Thyroid gland (tissue), 4 donors: ENCODE measurements around the gene STIM1. TPM values are rescaled to one million over a fixed set of nuclear protein-coding genes. Genes with fewer than 3 reads are reported as not detected.

Experiments used
- DNase-seq, 2 donors: peaks; one replicate each; pipeline ENCODE4 v3.0.0-alpha.2; 2019
- H3K27ac ChIP-seq, 3 donors: fragments of 200-600 bp; sonication (generic); 1 replicate in 2 of 3; 2 replicates in 1 of 3; pipeline ENCODE4 v1.5.1; 2016 to 2019; ENCODE audit warnings: mild to moderate bottlenecking in 1 of 3, moderate library complexity in 1 of 3
- H3K27me3 ChIP-seq: fragments of 200-600 bp; sonication (generic); one replicate; pipeline ENCODE4 v1.5.1; 2019
- H3K36me3 ChIP-seq, 2 donors: fragments of 200-600 bp; sonication (generic); one replicate each; pipeline ENCODE4 v1.5.1; 2016 to 2019
- H3K4me1 ChIP-seq, 2 donors: fragments of 200-600 bp; sonication (generic); one replicate each; pipeline ENCODE4 v1.5.1; 2017 to 2019
- H3K4me3 ChIP-seq, 3 donors: fragments of 200-600 bp; sonication (generic); replicated peaks in 1 of 3; 1 replicate in 2 of 3; 2 replicates in 1 of 3; pipeline ENCODE4 v1.5.1; 2016; ENCODE audit warnings: mild to moderate bottlenecking in 1 of 3
- H3K9me3 ChIP-seq: fragments of 200-600 bp; sonication (generic); one replicate; pipeline ENCODE4 v1.5.1; 2017
- POLR2A ChIP-seq, 2 donors: fragments of 450-650 bp; IDR thresholded peaks; one replicate each; pipeline ENCODE4 v1.6.1; 2017; ENCODE audit warnings: antibody characterized with exemption in 2 of 2, mild to moderate bottlenecking in 2 of 2, moderate library complexity in 1 of 2
- WGBS, 2 donors: methylation state at CpG; one replicate each; pipeline ENCODE4 v1.1.5; 2017; 5-methylcytosine and 5-hydroxymethylcytosine counted together
- intact Hi-C: fragments of 100-400 bp; cut with DNase I; formaldehyde crosslinking; loops from one replicate; pipeline ENCODE4 v1.15.1; 2023
- total RNA-seq, 4 donors: library from RNA; depleted of rRNA; stranded (reverse); fragments of >200 nt; gene quantifications; one replicate each; pipeline ENCODE4 v1.2.3, GENCODE V29; 2016
- TF ChIP-seq, protein P1 (sequence below), 6 experiments: fragments of 200-600 bp in 3 of 6; fragments of 450-650 bp in 3 of 6; sonication (generic) in 3 of 6; IDR thresholded peaks; one replicate each; pipeline ENCODE4 v1.5.1; 2016 to 2019; ENCODE audit warnings: antibody characterized with exemption in 6 of 6, mild to moderate bottlenecking in 2 of 6, inconsistent platforms in 1 of 6, moderate library complexity in 1 of 6

STIM1 gene
- total RNA-seq, 4 donors from 2014 or later: 54.3 to 89.2 (median 71.0) TPM

- Histone ChIP-seq H3K4me3 (no peak overlapping the region), H3K27ac (no peak overlapping the region), H3K9me3 (no peaks in the 10 kb centered on the region), H3K27me3 (no peaks in the 10 kb centered on the region), H3K4me1 (peaks cover 11 to 17% of the 10 kb centered on the region in 2 donors), H3K36me3 (no peaks in the 10 kb centered on the region)
- 99% methylated on average over 2 of the region's 2 CpGs for WGBS, 2 donors
- intact Hi-C loops: no loop called here
- TF ChIP-seq POLR2A (IDR thresholded peaks at IDR 0.05): no peak
- TF ChIP-seq, protein P1, sequence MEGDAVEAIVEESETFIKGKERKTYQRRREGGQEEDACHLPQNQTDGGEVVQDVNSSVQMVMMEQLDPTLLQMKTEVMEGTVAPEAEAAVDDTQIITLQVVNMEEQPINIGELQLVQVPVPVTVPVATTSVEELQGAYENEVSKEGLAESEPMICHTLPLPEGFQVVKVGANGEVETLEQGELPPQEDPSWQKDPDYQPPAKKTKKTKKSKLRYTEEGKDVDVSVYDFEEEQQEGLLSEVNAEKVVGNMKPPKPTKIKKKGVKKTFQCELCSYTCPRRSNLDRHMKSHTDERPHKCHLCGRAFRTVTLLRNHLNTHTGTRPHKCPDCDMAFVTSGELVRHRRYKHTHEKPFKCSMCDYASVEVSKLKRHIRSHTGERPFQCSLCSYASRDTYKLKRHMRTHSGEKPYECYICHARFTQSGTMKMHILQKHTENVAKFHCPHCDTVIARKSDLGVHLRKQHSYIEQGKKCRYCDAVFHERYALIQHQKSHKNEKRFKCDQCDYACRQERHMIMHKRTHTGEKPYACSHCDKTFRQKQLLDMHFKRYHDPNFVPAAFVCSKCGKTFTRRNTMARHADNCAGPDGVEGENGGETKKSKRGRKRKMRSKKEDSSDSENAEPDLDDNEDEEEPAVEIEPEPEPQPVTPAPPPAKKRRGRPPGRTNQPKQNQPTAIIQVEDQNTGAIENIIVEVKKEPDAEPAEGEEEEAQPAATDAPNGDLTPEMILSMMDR (IDR thresholded peaks at IDR 0.05): no peak
- no peak for DNase-seq
These were observed 127.0 kb downstream of the STIM1 start for GRCh38 chr11:3982431-3982830.

DNA sequence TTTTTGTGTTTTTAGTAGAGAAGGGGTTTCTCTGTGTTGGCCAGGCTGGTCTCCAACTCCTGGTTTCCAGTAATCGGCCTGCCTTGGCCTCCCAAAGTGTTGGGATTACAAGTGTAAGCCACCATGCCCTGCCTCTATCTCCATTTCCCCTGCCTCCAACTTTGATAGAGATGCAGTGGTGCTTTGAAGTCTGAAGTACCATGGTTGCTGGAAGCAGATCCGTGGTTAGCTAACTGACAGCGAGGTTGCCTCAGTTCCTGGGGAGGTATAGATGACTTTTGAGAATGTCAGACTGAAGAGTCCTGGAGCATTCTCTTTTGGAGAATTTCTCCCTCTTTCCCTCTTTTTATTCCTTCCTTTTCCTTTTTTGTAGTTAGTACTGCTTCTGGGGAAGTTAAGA is 127.6 kb downstream of the STIM1 start:
- Histone ChIP-seq H3K4me1 (peaks cover 18 to 20% of the 10 kb centered on the region in 2 donors), H3K27ac (no peak overlapping the region), H3K4me3 (no peak overlapping the region), H3K9me3 (no peaks in the 10 kb centered on the region), H3K27me3 (no peaks in the 10 kb centered on the region), H3K36me3 (no peaks in the 10 kb centered on the region)
- TF ChIP-seq, protein P1 (IDR thresholded peaks at IDR 0.05): no peak
- TF ChIP-seq POLR2A (IDR thresholded peaks at IDR 0.05): no peak
- WGBS, 2 donors: 94% methylated on average over 3 of the region's 3 CpGs
- no peak for DNase-seq
- intact Hi-C loops: no loop called here

- Histone ChIP-seq H3K9me3 (no peaks in the 10 kb centered on the region), H3K36me3 (no peaks in the 10 kb centered on the region), H3K27me3 (no peaks in the 10 kb centered on the region), H3K4me1 (peaks cover 23 to 26% of the 10 kb centered on the region in 2 donors), H3K27ac (no peak overlapping the region), H3K4me3 (no peak overlapping the region)
- WGBS, 2 donors: 56 to 67% methylated on average over 5 of the region's 5 CpGs
- no peak for DNase-seq
- intact Hi-C loops: no loop called here
- TF ChIP-seq POLR2A (IDR thresholded peaks at IDR 0.05): no peak
- TF ChIP-seq, protein P1 (IDR thresholded peaks at IDR 0.05): no peak
These were observed 129.4 kb downstream of the STIM1 start for GRCh38 chr11:3984896-3985295.

GRCh38 chr11:3985631-3986030 is 130.2 kb downstream of the STIM1 start:
- no peak for DNase-seq
- Histone ChIP-seq H3K36me3 (no peaks in the 10 kb centered on the region), H3K4me3 (no peak overlapping the region), H3K27me3 (no peaks in the 10 kb centered on the region), H3K27ac (no peak overlapping the region), H3K4me1 (peaks cover 23 to 26% of the 10 kb centered on the region in 2 donors), H3K9me3 (no peaks in the 10 kb centered on the region)
- TF ChIP-seq, protein P1 (IDR thresholded peaks at IDR 0.05): no peak
- TF ChIP-seq POLR2A (IDR thresholded peaks at IDR 0.05): no peak
- intact Hi-C loops: no loop called here

DNA sequence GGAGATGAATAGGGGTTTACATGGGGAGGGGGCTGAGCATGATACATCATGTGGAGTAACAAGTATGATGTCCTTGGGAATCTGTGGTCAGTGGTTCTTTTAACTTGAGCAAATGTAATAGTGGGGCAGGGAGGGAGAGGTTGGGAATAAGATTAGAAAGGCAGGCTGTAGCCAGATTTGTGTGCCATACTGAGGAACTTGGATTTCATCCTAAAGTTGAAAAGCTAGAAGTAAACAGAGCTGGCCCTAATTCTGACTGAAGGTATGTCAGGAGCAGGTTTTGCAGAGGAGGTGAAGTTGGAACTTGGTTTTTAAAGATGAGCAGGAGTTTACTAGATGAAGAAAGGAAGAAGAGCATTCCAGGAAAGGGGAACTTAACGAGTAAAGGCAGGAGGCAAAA is 130.8 kb downstream of the STIM1 start:
- Histone ChIP-seq H3K36me3 (no peaks in the 10 kb centered on the region), H3K9me3 (no peaks in the 10 kb centered on the region), H3K27me3 (no peaks in the 10 kb centered on the region), H3K27ac (peak overlapping the region in 1 of 3 donors; percentile 2), H3K4me3 (no peak overlapping the region), H3K4me1 (peaks cover 19 to 26% of the 10 kb centered on the region in 2 donors)
- intact Hi-C loops: no loop called here
- 88 to 93% methylated on average over 1 of the region's 1 CpG for WGBS, 2 donors
- no peak for TF ChIP-seq POLR2A (IDR thresholded peaks at IDR 0.05)
- TF ChIP-seq, protein P1 (IDR thresholded peaks at IDR 0.05): no peak
- no peak for DNase-seq
